ENCODE data around the gene HES1. TPM values are rescaled to one million over a fixed set of nuclear protein-coding genes. Genes with fewer than 3 reads are reported as not detected.

The HES1 gene
- total and polyA plus RNA-seq, 9 of the 15 experiments (the other 6 are each of a cell fraction or from before 2014, with no cell fraction given): 3.4 to 37.0 (median 19.3) TPM

GRCh38 chr3:194137506-194138474 lies 1.8 kb downstream of the HES1 start (continued):
- TF ChIP-seq ZNF407 (IDR thresholded peaks at IDR 0.05; ENCODE audit: low read depth) (no peak), ZNF133 (CRISPR knock-in tag; IDR thresholded peaks at IDR 0.05) (no peak; the same call in 1 of the 2 replicates), PML (IDR thresholded peaks at IDR 0.05; ENCODE audit: low read length) (no peak; the same call in 1 of the 2 replicates), TSHZ1 (CRISPR knock-in tag; IDR thresholded peaks at IDR 0.05) (no peak), SIX5 (IDR thresholded peaks at IDR 0.05; ENCODE audit: borderline replicate concordance in 1 of 2, insufficient read depth in 1 of 2, low read depth in 1 of 2, low read length in 2 of 2) (no peak), ZBTB1 (CRISPR knock-in tag; IDR thresholded peaks at IDR 0.05; ENCODE audit: borderline replicate concordance, low read depth) (no peak), MCM3 (IDR thresholded peaks at IDR 0.05) (no peak), GABPB2 (CRISPR knock-in tag; conservative IDR thresholded peaks at IDR 0.05) (no peak), FIP1L1 (IDR thresholded peaks at IDR 0.05; ENCODE audit: low read depth, low read length, poor library complexity, severe bottlenecking) (no peak), MTA2 (IDR thresholded peaks at IDR 0.05; ENCODE audit: low read depth) (no peak), ZNF77 (CRISPR knock-in tag; IDR thresholded peaks at IDR 0.05) (no peak), NR3C1 (CRISPR knock-in tag; IDR thresholded peaks at IDR 0.05) (0 out of 2 replicates have a peak, but pooled peaks have one; percentile 12), KLF13 (tag; IDR thresholded peaks at IDR 0.05; ENCODE audit: borderline replicate concordance, low read depth) (no peak), ZNF668 (CRISPR knock-in tag; IDR thresholded peaks at IDR 0.05) (0 out of 2 replicates have a peak, but pooled peaks have one; percentile 8), ZKSCAN8 (CRISPR knock-in tag; IDR thresholded peaks at IDR 0.05) (no peak), U2AF2 (optimal IDR thresholded peaks at IDR 0.05; ENCODE audit: low read depth, low read length) (no peak)
